A673 (cell line): ENCODE data around the gene MICAL2.

Experiments used
- CTCF ChIP-seq: fragments of 300-800, 200-600 bp; sonication (generic); conservative IDR thresholded peaks from 2 replicates; pipeline ENCODE4 v1.5.1; 2017; ENCODE audit warnings: low read depth, mild to moderate bottlenecking, antibody characterized with exemption, low read length, moderate library complexity, mixed read lengths
- EZH2 ChIP-seq: fragments of 200-600 bp; sonication (generic); IDR thresholded peaks from 2 replicates; pipeline ENCODE4 v1.6.1; 2017; ENCODE audit warnings: borderline replicate concordance, low read depth, mild to moderate bottlenecking, mixed read lengths, antibody characterized with exemption, low read length; ENCODE audit not compliant: poor library complexity, severe bottlenecking

GRCh38 chr11:12110714-12111548 is 541 bp downstream of the MICAL2 start:
- no peak for TF ChIP-seq CTCF
- no peak for TF ChIP-seq EZH2
